GM19468 (cell line): Measurements from ENCODE around the gene WDR33.
"Not testable (repeated sequence)": the region's sequence is repeated elsewhere in the genome, so short reads cannot be mapped to it uniquely, and the experiment has no call there.

Experiments used
- ATAC-seq: cut with Tn5 transposase; IDR thresholded peaks from one replicate; pipeline ENCODE4 v1.9.1; 2021; ENCODE audit warnings: mild to moderate bottlenecking, moderate library complexity, moderate number of reproducible peaks; ENCODE audit not compliant: unreplicated experiment; ENCODE audit errors: extremely low read depth

WDR33 gene

DNA sequence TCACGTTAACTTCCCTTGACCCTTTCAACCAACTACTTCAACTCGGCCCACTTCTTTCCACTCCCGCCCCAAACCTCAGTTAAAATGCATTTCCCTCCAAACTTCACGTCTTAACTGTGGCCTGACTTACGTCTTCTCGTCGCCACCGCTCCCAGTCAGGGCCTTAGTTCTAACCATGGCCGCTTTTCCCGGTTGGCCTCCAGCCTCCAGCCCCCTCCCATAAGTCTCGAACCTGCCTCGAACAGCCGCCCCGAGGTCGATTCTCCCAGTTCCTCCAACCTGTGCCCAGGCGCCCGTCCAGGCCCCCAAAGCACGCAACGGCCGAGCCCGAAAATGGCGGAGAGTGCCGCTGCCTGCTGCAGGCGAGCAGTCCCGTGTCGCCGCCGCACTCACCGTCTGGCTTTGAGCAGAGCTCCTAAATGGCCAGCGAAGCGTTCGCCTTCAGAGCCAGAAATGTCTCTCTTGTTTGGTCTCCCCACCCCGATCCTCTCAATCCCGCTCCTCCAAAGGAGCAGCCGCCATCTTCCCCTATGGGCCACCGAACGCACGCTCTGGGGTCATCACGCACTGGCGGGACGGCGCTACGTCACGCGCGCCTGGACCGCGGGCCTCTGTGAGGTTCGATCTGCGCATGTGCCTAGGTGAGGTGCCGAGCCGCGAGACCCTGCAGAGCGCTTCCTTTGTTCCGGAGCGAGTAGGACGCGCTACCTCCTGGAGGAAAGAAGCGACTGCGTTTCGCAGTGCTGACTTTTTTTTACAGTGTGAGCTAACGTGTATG is at the start of gene WDR33:
TSS of gene WDR33 (minus strand) at position 553 of the 778 bp plus-strand sequence. CDS start 40,190 bp downstream, outside the sequence.
- ATAC-seq: peak; percentile 96

DNA sequence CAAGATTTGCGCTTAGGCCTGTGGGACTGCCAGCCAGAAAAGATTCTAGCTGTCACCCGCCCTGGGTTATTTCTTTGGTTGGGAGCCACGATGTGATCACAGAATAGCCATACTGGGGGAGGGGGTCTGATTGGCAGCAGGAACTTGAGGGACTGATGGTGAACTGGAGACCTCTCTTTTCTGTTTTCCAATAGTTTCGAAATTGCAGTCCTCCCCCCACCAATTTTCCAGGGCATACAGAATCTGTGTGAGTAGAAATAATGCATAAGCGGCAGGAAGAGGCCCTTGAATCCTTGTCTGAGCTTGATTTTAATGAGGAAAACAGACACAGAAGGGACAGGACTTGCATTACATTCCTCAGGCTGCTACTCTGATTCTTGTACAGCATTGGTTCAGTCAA is 49.2 kb upstream of the WDR33 start:
- no peak for ATAC-seq

DNA sequence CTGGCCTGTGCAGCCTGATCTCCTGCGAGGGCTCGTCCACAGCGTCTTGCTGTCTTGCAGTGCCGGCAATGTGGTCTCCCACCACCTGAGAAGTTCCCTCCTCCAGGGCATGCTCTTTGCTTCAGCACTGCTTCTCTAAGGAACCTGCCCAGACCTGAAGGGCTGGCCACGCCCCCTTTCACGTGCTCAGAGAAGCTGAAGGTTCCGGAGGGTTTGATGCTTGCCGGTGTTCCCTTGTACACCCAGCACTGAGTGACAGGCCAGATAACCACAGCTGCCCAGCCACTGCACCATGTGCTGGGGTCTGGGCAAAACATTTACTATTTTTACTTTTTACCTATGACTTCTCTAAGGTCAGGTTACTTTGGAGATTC is 48.7 kb upstream of the WDR33 start:
- ATAC-seq: no peak

DNA sequence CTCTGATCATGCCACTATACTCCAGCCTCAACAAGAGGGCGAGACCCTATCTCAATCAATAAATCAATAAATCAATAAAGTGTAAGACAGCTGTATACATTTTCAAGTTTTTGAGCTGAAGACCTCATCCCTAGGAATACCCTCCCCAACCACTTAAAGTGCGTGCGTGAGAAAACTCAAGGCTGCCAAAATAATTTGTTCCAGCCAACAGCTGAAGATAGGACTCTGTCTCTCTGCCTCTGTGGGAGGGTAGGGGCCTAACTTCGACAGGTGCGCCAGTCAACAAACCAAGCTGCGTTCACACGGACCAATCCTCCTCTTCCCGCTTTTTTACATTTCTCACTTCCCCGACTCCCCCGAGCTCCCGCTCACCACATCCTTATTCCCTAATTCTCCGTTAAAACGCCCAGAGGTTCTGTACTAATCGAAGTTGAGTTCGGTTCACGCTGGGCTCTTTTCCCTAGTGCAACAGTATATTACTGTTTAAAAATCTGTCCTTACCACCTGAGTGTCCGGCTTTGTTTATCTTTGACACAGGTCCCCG is 46.4 kb upstream of the WDR33 start:
- ATAC-seq: no peak

DNA sequence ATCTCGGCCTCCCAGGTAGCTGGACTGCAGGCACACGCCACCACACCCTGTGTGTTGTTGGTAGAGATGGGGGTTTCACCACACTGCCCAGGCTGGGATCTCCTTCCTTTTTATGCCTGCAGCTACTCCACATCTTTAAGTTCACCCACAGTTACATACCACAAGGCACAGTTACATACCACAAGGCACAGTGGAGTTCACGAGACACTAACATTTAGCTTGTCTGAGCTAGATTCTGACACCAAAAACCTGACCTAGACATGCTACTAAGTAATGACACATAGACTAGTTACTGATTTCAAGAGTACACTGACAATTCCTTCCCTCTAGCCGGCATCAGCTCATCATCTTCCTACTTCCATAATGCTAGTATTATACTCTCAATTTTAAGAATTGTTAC is 42.7 kb upstream of the WDR33 start:
- no peak for ATAC-seq

DNA sequence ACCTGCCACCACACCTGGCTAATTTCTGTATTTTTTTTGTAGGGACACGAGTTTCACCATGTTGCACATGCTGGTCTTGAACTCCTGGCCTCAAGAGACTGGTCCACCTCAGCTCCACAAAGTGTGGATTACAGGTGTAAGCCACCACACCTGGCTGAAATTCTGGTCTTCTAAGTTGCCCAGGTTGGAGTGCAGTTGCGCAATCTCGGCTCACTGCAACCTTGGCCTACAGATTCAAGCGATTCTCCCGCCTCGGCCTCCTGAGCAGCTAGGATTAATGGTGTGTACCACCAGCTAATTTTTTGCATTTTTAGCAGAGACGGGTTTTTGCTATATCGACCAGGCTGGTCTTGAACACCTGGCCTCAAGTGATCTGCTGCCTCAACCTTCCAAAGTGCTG is 41.4 kb upstream of the WDR33 start:
- ATAC-seq: no peak

DNA sequence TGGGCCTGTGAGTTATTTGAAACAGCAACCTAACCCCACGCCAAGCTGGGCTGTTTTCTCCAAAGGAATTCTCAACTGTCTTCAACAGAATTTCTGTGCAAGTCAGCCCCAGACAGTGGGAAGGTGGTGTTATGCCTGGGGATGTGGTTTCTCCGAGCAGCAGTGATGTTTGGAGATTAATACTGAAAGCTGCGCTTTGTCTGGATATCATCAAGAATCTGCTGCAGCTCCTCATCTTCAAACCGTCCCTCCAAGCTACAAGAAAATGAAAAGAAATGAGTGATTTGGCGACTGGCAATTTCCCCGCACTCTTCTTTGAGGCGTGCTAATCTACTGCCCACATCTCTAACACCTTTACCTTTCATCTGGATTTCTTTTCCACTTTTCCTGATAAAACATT is 37.0 kb upstream of the WDR33 start:
- ATAC-seq: no peak

DNA sequence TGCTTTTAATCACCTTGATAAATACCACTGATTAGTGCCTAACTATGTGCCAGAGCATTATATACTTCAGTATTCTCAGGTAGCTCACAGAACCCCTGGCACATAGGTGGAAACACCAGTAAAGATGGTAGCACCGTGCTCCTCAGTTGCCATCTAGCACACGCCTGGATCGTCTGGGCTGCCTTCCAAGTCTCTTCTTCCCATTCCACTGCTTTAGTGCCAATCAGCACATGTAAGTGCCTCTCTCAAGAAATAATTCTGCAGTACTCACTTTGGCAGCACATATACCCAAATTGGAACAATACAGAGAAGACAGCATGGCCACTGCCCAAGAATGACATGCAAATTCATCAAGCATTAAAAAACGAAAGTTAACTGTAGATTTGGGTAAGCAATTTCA is 34.0 kb upstream of the WDR33 start:
- no peak for ATAC-seq

DNA sequence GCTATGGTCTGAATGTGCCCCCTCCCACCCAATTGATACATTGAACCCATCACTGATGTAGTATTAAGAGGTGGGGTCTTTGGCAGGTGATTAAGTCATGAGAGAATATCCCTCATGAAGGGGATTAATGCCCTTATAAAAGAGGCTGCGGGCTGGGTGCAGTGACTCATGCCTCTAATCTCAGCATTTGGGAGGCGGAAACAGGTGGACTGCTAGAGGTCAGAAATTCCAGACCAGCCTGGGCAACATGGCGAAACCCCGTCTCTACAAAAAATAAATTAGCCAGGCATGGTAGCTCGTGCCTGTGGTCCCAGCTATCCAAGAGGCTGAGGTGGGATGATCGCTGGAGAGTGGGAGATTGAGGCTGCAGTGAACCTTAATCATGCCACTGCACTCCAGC is 32.7 kb upstream of the WDR33 start:
- ATAC-seq: no peak

DNA sequence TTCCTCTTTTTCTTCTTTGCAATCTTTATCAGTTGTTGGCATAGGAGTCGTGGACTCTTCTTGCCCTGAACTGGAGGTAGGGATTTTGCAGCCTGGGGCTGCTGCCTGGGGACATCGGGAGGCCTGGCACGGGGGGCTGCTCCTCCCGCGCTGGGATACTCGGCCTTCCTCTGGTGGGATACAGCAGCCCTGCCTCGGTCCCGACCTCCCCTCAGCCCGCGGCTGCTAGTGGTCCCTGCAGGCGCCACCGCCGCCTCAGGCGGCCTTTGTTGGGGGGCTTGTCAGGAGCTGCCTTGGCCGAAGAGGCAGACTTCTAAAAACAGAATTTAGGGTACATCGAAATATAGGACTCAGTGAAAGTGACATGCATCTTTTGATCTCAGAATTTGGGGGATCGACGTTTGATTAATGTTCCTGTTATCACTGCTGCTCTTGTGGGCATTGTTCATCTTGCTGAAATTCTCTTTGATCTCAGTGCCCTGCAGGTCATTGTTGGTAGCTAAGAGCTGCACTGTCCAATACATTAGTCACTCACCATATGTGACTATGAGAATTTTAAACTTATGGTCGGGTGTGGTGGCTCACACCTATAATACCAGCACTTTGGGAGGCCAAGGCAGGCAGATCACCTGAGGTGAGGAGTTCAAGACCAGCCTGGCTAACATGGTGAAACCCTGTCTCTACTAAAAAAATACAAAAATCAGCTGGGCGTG is 30.7 kb upstream of the WDR33 start:
- ATAC-seq: no peak

DNA sequence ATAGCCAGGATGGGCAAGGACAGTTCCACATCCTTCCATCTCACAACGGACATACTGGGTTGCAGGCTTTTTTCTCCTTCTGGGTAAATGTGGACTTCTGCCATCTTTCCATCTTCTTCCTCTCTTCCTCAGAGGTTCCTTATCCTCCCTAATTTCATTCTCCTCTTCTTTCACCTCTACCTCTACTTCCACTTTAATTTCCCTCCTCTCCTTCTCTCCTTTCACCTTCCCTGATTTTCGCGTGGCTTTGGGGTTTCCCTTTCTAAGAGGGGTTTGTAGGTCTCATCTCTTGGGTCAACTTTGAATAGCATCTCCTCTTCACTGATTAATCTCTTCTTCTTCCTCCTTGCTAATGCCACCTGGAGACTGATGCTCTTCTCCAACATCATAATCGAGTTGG is 29.9 kb upstream of the WDR33 start:
- no peak for ATAC-seq

DNA sequence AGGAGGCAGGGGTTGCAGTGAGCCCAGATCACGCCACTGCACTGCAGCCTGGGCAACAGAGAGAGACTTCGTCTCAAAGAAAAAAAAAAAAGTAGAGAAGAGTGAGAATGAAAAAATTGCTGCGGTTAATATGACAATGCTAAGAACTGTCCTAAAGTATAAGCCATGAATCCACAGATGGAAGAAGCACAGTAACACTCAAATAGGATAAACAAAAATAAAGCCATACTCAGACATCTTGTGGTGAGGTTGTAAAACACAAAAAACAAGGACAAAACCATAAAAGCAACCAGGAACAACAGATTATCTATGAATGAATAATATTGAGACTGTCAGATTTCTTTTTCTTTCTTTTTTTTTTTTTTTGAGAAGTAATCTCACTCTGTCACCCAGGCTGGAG is 24.0 kb upstream of the WDR33 start:
- no peak for ATAC-seq

DNA sequence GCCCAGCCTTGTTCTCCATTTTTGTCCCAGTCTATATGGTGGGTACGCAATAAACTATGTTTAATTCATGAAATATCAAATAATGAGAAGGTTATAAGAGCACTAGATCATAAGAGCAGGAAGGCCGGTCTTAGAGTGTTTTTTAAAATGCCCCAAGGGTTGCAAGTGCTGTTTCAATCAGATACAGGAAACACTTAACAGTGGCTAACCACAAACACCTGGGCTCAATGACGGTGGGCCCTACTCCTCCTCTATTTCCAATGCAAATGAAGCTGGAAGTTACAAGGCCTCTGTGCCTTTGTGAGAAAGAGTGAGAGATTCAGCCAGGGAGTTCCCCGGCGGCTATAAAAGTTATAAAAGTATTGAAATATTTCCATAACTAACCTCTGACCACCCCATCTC is 18.9 kb upstream of the WDR33 start:
- peak; percentile 97 for ATAC-seq

DNA sequence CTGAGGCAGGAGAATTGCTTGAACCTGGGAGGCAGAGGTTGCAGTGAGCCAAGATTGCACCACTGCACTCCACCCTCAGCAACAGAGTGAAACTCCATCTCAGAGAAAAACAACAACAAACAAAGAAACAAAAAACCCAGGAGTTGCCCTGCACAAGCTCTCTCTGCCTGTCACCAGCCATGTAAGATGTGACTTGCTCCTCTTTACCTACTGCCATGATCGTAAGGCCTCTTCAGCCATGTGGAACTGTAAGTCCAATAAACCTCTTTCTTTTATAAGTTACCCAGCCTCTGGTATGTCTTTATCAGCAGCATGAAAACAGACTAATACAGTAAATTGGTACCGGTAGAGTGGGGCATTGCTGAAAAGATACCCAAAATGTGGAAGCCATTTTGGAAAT is 15.7 kb upstream of the WDR33 start:
- ATAC-seq: not testable (repeated sequence)

DNA sequence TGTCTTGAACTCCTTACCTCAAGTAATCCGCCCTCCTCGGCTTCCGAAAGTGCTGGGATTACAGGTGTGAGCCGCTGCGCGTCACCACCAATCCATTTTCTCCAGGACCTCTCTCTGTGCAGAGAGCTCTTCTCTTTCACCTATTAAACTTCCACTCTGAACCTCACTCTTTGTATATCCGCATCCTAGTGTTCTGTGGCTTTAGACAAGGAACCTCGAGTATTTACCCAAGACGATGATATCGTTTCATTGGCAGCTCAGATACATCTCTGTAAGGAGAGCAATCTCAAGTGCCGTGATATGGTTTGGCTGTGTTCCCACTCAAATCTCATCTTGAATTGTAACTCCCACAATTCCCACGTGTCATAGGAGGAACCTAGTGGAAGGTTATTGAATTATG is 15.1 kb upstream of the WDR33 start:
- ATAC-seq: no peak

DNA sequence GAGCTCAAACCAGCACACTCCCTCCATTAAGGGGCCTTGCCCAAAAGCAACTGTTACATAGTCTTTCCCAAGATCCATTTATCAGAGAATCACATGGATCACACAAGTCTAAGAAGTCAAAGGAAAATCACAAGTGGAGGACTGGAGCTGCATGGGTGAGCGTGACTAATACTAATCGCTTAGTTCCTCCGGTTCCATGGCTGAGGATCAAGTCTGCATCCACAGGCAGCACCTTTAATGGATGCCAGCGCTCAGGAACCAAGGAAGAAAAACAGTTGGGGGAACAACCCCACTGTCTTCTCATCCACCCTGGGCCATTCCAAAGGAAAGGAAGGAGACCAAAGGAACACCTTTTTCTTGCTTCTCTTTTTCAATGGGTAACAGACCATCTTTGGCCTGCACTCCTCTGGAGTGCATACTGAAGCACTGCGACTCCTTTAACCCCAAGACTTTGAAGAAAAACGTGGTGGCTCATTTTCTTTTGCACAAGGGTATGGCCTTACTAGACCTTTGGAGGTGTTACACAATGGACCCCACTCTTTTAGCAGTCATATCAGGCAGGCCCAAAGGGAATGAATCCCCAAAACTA is 9.2 kb upstream of the WDR33 start:
- no peak for ATAC-seq

DNA sequence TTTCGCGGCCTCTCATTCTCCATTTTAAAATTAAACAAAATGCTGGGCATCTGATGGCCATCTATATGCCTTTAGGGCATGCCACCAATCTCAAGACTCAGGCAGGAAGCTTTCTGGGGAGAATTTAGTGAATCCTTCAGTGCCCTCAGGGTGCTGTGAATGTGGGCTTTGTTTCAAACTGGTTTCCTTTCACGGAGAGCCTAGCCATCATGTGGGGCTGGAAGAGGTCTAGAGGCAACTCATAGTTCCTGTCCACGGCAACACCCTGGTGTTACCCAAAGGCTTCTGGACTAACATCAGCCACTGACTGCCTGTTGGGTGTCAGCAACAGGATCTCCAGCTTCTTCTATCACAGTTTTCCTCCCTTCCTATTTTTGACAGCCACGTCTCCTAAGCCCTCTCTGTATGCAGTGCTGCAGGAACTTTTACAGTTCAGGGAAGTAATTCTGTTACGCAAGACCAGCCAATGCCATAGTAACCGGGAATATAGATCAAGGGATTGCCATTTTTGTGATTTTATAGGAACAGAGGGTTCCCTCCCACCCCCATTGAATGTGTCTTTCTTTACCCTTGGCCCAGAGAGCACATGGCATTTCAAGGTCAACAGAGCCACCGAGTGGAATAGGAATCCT is 7.9 kb upstream of the WDR33 start:
- no peak for ATAC-seq

DNA sequence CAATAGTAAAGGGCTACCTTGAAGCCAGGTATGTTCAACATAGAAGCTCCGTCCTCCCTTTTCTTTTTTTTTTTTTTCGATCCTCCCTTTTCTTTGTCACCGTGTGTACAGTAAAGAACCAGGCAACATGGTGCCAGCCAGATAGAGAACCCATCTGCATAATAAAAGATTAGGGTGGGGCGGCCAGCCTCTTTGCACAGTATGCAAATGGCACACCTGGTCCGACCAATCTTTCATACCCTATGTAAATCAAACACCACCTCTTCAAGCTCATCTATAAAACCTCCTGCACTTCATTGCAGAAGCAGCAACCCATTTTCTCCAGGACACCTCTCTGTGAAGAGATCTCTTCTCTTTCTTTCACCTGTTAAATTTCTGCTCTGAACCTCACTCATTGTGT is 7.3 kb upstream of the WDR33 start:
- no peak for ATAC-seq

DNA sequence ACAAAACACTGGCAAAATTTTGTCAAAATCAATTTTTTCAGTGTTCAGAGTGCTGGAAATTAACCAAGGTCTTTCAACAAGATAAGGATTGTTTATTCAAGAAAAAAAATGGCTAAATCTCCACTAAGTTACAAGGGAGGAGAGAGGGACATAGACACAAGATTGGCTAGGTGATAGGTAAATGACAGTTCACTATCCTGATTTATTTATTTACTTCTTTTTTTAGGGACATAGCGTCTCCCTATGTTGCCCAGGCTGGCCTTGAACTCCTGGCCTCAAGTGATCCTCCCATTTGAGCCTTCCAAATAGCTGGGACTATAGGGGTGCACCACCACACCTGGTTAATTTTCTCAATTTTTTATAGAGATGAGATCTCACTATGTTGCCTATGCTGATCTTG is 3.7 kb upstream of the WDR33 start:
- ATAC-seq: no peak

DNA sequence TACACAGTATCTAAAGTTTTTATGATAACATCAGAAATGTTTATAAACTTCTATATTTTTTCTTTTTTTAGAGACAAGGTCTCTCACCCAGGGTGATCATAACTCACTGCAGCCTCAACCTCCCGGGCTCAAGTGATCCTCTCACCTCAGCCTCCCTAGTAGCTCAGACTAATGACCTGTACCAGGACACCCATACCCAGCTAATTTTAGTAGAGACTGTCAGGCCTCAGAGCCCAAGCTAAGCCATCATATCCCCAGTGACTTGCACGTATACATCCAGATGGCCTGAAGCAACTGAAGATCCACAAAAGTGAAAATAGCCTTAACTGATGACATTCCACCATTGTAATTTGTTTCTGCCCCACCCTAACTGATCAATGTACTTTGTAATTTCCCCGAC is 1.5 kb upstream of the WDR33 start:
- ATAC-seq: not testable (repeated sequence)
